Adrenal gland (tissue), 12 donors: ENCODE measurements around the gene WWP2. TPM values are rescaled to one million over a fixed set of nuclear protein-coding genes. Genes with fewer than 3 reads are reported as not detected.
"Not testable (repeated sequence)": the region's sequence is repeated elsewhere in the genome, so short reads cannot be mapped to it uniquely, and the experiment has no call there.

Source experiments
- DNase-seq, 7 donors: peaks; one replicate each; pipeline ENCODE4 v3.0.0-alpha.2; 2019 to 2020
- H3K27ac ChIP-seq, 5 donors: fragments of 200-600 bp; sonication (generic) in 4 of 5; 1 replicate in 3 of 5; 2 replicates in 2 of 5; pipeline versions ENCODE4 v1.5.1 to v1.8.0; 2016 to 2020; ENCODE audit warnings: mild to moderate bottlenecking in 1 of 5
- H3K27me3 ChIP-seq: fragments of 200-600 bp; 2 replicates; pipeline ENCODE4 v1.8.0; 2021
- H3K36me3 ChIP-seq, 2 donors: fragments of 200-600 bp; replicated peaks in 1 of 2; 1 replicate in 1 of 2; 2 replicates in 1 of 2; pipeline versions ENCODE4 v1.5.1 to v1.8.0; 2018 to 2022
- H3K4me1 ChIP-seq, 2 donors: fragments of 200-600 bp; replicated peaks in 1 of 2; 1 replicate in 1 of 2; 2 replicates in 1 of 2; pipeline versions ENCODE4 v1.5.1 to v1.8.0; 2018 to 2021
- H3K4me3 ChIP-seq, 4 donors: fragments of 200-600 bp; sonication (generic) in 3 of 4; one replicate each; pipeline ENCODE4 v1.5.1; 2016 to 2018
- H3K9me3 ChIP-seq, 3 donors: fragments of 200-600 bp; sonication (generic) in 1 of 3; replicated peaks in 1 of 3; 1 replicate in 2 of 3; 2 replicates in 1 of 3; pipeline versions ENCODE4 v1.5.1 to v1.8.0; 2016 to 2021
- POLR2A ChIP-seq, 2 donors: fragments of 450-650 bp; IDR thresholded peaks; one replicate each; pipeline ENCODE4 v1.6.1; 2017; ENCODE audit warnings: antibody characterized with exemption in 2 of 2, mild to moderate bottlenecking in 2 of 2, moderate library complexity in 1 of 2
- WGBS, 4 donors: extraction: QIAGEN DNeasy Blood & Tissue Kit in 2 of 4; methylation state at CpG; one replicate each; pipeline versions ENCODE4 v1.1.5 to v1.1.7; 2013 to 2017; 5-methylcytosine and 5-hydroxymethylcytosine counted together
- intact Hi-C, 2 donors: fragments of 100-400 bp; cut with DNase I; formaldehyde crosslinking; loops; one replicate each; pipeline versions ENCODE4 v1.14.1 to v1.15.0; 2022 to 2023
- polyA plus RNA-seq, 3 donors: library from polyadenylated mRNA; stranded (reverse); fragments of 200-250 nt in 2 of 3; fragments of 350-450 nt in 1 of 3; fragmentation: Illumina TruSeq in 1 of 3; extraction: RNeasy Lipid Tissue Mini Kit (QIAGEN cat#74804) in 1 of 3; gene quantifications; one replicate each; pipeline ENCODE4 v1.2.3, GENCODE V29; 2013 to 2014
- total RNA-seq, 9 donors: library from RNA; depleted of rRNA in 4 of 9; stranded (reverse); fragments of >200 nt in 4 of 9; fragments of 120-200 nt in 1 of 9; fragmentation: NEBNext Ultra II Directional in 1 of 9; extraction: Animal tissue kit (Norgen Biotek cat#: 25700) in 1 of 9; gene quantifications; one replicate each; pipeline versions ENCODE4 v1.1.0 to v1.2.4, GENCODE V29; 2013 to 2023
- TF ChIP-seq, protein P1 (sequence below), 6 experiments: fragments of 450-650 bp in 4 of 6; fragments of 200-600 bp in 2 of 6; sonication (generic) in 1 of 6; IDR thresholded peaks; 1 replicate in 5 of 6; 2 replicates in 1 of 6; pipeline versions ENCODE4 v1.5.1 to v1.8.0; 2016 to 2021; ENCODE audit warnings: antibody characterized with exemption in 6 of 6, mild to moderate bottlenecking in 2 of 6, moderate library complexity in 1 of 6
- donor health status: healthy with polysubstance abuse.
- donor health status: Bipolar disorder and iron deficiency.
- donor health status: DM: yes; HTN: yes; CAD: no.
- donor health status: DM: no; HTN: no; CAD: no.
- donor health status: DM: no; HTN: no; CAD: no.
- donor health status: DM: yes; HTN: yes; CAD: no.

WWP2 gene
- total and polyA plus RNA-seq, 12 donors: 28.3 to 99.8 (median 72.0) TPM

GRCh38 chr16:69820926-69821541, 58.9 kb downstream of the WWP2 start:
- peak; percentile 36 to 88 (median 73) for DNase-seq
- no peaks in the 10 kb centered on the region for H3K27me3 ChIP-seq
- peak overlapping the region; percentile 15 to 81 (median 47) for H3K27ac ChIP-seq
- intact Hi-C loops: no loop called here
- WGBS, 4 donors: 48 to 67% (median 54%) methylated on average over 14 to 15 of the region's 15 CpGs
- H3K4me3 ChIP-seq: no peak overlapping the region
- H3K36me3 ChIP-seq: no peaks in the 10 kb centered on the region
- H3K4me1 ChIP-seq: peaks cover 13 to 22% of the 10 kb centered on the region in 2 donors
- H3K9me3 ChIP-seq: no peaks in the 10 kb centered on the region
- TF ChIP-seq, protein P1, sequence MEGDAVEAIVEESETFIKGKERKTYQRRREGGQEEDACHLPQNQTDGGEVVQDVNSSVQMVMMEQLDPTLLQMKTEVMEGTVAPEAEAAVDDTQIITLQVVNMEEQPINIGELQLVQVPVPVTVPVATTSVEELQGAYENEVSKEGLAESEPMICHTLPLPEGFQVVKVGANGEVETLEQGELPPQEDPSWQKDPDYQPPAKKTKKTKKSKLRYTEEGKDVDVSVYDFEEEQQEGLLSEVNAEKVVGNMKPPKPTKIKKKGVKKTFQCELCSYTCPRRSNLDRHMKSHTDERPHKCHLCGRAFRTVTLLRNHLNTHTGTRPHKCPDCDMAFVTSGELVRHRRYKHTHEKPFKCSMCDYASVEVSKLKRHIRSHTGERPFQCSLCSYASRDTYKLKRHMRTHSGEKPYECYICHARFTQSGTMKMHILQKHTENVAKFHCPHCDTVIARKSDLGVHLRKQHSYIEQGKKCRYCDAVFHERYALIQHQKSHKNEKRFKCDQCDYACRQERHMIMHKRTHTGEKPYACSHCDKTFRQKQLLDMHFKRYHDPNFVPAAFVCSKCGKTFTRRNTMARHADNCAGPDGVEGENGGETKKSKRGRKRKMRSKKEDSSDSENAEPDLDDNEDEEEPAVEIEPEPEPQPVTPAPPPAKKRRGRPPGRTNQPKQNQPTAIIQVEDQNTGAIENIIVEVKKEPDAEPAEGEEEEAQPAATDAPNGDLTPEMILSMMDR (IDR thresholded peaks at IDR 0.05): no peak
- TF ChIP-seq POLR2A (IDR thresholded peaks at IDR 0.05): peak in 1 of 2 donors; percentile 46

DNA sequence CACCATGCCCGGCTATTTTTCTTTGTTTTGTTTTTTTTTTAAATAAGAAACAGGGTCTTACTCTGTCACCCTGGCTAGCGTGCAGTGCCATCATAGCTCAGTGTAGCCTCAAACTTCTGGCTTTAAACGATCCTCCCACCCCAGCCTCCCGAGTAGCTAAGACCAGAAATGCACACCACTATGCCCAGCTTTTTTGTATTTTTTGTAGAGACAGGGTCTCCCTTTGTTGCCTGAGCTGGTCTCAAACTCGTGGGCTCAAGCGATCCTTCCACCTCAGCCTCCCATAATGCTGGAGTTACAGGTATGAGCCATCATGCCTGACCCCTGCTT, 59.7 kb downstream of the WWP2 start:
- H3K36me3 ChIP-seq: no peaks in the 10 kb centered on the region
- peak in 1 of 7 donors; percentile 29 for DNase-seq
- 92 to 95% (median 94%) methylated on average over 6 of the region's 6 CpGs for WGBS, 4 donors
- H3K4me3 ChIP-seq: no peak overlapping the region
- no peaks in the 10 kb centered on the region for H3K9me3 ChIP-seq
- H3K4me1 ChIP-seq: peaks cover 13 to 22% of the 10 kb centered on the region in 2 donors
- no peaks in the 10 kb centered on the region for H3K27me3 ChIP-seq
- intact Hi-C loops: no loop called here
- no peak for TF ChIP-seq POLR2A (IDR thresholded peaks at IDR 0.05)
- TF ChIP-seq, protein P1 (IDR thresholded peaks at IDR 0.05): no peak
- H3K27ac ChIP-seq: no peak overlapping the region

DNA sequence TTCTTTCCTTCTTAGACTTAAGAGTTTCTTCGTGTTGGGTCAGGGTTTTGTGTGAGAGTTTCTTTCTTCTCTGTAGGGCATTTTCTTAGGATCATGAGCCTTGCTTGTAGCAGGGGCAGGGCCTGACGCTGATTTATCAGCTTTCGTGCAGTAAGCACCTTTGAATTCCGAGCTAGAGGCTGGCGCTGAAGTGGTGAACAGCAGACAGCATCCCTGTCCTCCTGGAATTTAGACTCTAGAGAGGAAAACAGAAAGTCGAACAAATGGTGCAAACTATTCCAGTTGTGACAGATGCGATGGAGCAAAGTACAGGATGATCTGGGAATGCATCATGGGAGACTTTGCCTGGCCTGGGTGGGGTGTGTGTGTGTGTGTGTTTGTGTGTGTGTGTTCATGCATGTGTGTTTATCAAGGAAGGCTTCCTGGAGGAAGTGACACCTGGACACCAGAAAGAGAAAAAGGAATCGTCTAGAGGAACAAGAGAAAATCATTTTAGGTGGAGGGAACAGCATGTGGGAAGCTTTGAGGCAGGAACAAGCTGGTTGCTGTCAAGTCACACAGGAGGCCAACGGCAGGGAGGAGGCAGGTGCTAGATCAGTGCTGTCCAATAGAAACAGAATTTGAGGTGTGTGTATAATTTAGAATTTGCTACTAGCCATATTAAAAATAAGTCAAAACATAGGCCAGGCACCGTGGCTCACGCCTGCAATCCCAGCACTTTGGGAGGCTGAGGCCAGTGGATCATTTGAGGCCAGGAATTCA, 60.2 kb downstream of the WWP2 start:
- peaks cover 13 to 22% of the 10 kb centered on the region in 2 donors for H3K4me1 ChIP-seq
- DNase-seq: peak in 1 of 7 donors; percentile 41
- peak overlapping the region in 2 of 5 donors; percentile 26 to 88 for H3K27ac ChIP-seq
- H3K9me3 ChIP-seq: no peaks in the 10 kb centered on the region
- TF ChIP-seq, protein P1 (IDR thresholded peaks at IDR 0.05): no peak
- no peak for TF ChIP-seq POLR2A (IDR thresholded peaks at IDR 0.05)
- H3K4me3 ChIP-seq: no peak overlapping the region
- 90 to 92% (median 91%) methylated on average over 11 of the region's 11 CpGs for WGBS, 4 donors
- no peaks in the 10 kb centered on the region for H3K27me3 ChIP-seq
- intact Hi-C loops: no loop called here
- no peaks in the 10 kb centered on the region for H3K36me3 ChIP-seq

DNA sequence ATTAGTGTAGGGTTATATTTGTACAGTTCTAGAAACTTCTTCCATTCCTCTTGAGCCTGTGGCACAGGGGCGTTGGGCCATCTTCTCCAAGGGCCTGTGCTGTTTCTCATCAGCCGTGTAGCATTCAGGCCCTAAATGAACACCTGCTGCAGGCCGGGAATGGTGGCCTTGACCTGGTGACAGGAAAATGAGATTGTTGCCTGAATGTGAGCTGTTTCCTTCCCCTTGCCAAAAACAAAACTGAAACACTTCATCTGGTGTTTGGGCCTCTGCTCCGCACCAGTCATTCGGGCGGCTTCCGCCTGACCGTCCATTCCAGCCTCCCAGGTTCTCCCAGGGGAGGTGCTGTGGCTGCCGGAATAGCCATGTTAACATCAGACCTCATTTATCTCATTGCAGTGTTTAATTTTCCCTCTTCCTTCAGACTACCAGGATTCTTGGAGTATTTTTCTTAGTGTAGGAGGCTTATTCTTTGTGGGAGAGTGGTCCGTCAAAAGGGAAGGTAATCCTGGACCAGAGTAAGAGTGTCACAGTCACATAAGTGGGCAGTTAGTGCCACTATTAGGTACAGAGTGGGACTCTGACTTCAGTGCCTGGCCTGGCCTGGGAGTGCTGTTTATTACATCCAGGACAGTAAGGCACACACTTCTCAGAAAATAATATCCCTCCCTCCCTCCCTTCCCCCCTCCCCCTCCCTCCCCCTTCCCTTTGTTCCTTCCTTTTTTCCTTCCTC, 61.9 kb downstream of the WWP2 start:
- Histone ChIP-seq H3K9me3 (no peaks in the 10 kb centered on the region), H3K27me3 (no peaks in the 10 kb centered on the region), H3K4me1 (peaks cover 13 to 22% of the 10 kb centered on the region in 2 donors), H3K4me3 (no peak overlapping the region), H3K27ac (peak overlapping the region; percentile 78 to 88 (median 80)), H3K36me3 (no peaks in the 10 kb centered on the region)
- peak; percentile 56 to 88 (median 79) for DNase-seq
- 23 to 28% (median 24%) methylated on average over 9 to 10 of the region's 10 CpGs for WGBS, 4 donors
- intact Hi-C loops: no loop called here
- TF ChIP-seq POLR2A (IDR thresholded peaks at IDR 0.05): peak in 1 of 2 donors; percentile 64
- TF ChIP-seq, protein P1 (IDR thresholded peaks at IDR 0.05): no peak

- peak overlapping the region in 4 of 5 donors; percentile 78 to 88 (median 80) for H3K27ac ChIP-seq
- H3K36me3 ChIP-seq, H3K9me3 ChIP-seq, DNase-seq, intact Hi-C loops, H3K27me3 ChIP-seq, H3K4me3 ChIP-seq: not testable (repeated sequence)
- WGBS, 4 donors: 85 to 97% (median 91%) methylated on average over 4 of the region's 4 CpGs
- peaks cover 13 to 22% of the 10 kb centered on the region in 2 donors for H3K4me1 ChIP-seq
These were observed 62.5 kb downstream of the WWP2 start for GRCh38 chr16:69824564-69825142.
